MM.1S (cell line): ENCODE measurements around the gene RFESD.

Experiments used
- EZH2 ChIP-seq: fragments of 300-600 bp; sonication (generic); optimal IDR thresholded peaks from 2 replicates; pipeline ENCODE3; 2017; ENCODE audit warnings: low read depth, mild to moderate bottlenecking, antibody characterized with exemption, low read length, mixed read lengths
- TF ChIP-seq, protein P1 (sequence below): fragments of 300-600 bp; sonication (generic); IDR thresholded peaks from 2 replicates; pipeline ENCODE4 v1.5.1; 2016; ENCODE audit warnings: antibody characterized with exemption, low read length, mixed read lengths

DNA sequence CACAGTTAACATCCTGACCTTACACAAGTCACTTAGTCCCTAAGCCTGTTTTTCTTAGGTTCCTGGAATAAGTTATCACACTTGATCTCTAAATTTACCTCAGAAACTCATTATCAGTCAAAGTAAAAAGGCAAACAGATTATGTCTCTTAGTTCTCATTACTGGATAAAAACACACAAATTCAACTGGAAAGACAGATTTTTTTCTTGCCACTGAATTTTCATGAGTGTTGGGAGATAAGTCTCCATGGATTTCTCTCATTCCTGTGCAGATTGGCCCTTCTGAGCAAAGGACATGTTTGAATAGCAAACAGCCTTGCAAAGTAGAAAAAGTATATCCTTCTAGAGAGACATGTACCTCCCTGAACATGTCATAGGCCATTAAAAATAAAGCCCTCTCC lies 26.1 kb downstream of the RFESD start:
- TF ChIP-seq, protein P1, sequence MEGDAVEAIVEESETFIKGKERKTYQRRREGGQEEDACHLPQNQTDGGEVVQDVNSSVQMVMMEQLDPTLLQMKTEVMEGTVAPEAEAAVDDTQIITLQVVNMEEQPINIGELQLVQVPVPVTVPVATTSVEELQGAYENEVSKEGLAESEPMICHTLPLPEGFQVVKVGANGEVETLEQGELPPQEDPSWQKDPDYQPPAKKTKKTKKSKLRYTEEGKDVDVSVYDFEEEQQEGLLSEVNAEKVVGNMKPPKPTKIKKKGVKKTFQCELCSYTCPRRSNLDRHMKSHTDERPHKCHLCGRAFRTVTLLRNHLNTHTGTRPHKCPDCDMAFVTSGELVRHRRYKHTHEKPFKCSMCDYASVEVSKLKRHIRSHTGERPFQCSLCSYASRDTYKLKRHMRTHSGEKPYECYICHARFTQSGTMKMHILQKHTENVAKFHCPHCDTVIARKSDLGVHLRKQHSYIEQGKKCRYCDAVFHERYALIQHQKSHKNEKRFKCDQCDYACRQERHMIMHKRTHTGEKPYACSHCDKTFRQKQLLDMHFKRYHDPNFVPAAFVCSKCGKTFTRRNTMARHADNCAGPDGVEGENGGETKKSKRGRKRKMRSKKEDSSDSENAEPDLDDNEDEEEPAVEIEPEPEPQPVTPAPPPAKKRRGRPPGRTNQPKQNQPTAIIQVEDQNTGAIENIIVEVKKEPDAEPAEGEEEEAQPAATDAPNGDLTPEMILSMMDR = no peak
- no peak for TF ChIP-seq EZH2
